ENCODE results near the gene SND1.

DNA sequence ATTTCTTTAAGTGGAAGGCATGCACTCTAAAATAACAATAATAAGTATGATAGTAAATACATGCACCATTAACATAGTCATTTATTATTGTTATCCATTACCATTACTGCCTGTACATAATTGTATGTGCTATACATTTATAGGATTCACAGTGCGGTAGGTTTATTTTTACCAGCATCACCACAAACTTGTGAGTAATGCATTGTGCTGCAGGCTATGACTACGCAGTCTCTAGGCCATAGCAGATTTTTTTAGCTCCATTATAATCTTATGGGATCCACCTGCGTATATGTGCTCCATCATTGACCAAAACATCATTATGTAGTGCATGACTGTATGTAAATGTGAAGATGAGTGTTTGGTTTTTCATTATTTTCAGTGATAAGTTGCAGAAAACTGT, 219.2 kb downstream of the SND1 start:
- TF ChIP-seq, protein P1, sequence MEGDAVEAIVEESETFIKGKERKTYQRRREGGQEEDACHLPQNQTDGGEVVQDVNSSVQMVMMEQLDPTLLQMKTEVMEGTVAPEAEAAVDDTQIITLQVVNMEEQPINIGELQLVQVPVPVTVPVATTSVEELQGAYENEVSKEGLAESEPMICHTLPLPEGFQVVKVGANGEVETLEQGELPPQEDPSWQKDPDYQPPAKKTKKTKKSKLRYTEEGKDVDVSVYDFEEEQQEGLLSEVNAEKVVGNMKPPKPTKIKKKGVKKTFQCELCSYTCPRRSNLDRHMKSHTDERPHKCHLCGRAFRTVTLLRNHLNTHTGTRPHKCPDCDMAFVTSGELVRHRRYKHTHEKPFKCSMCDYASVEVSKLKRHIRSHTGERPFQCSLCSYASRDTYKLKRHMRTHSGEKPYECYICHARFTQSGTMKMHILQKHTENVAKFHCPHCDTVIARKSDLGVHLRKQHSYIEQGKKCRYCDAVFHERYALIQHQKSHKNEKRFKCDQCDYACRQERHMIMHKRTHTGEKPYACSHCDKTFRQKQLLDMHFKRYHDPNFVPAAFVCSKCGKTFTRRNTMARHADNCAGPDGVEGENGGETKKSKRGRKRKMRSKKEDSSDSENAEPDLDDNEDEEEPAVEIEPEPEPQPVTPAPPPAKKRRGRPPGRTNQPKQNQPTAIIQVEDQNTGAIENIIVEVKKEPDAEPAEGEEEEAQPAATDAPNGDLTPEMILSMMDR (IDR thresholded peaks at IDR 0.05), result no peak
- no peak for TF ChIP-seq POLR2A (IDR thresholded peaks at IDR 0.05)
